Endodermal cell (in vitro differentiated cells): Measurements from ENCODE around the gene MID1. TPM values are rescaled to one million over a fixed set of nuclear protein-coding genes. Genes with fewer than 3 reads are reported as not detected.

ENCODE experiments used
- DNase-seq: peaks from one replicate; pipeline ENCODE4 v3.0.0-alpha.2; 2017
- H3K27ac ChIP-seq: 2 replicates; pipeline ENCODE4 v1.5.1; 2013; ENCODE audit warnings: mild to moderate bottlenecking, low read depth, low read length, moderate library complexity
- H3K27me3 ChIP-seq: 2 replicates; pipeline ENCODE4 v1.6.1; 2013; ENCODE audit warnings: mild to moderate bottlenecking, low read length, moderate library complexity; ENCODE audit not compliant: insufficient read depth, control insufficient read depth, poor library complexity, severe bottlenecking
- H3K36me3 ChIP-seq: 2 replicates; pipeline ENCODE4 v1.7.0; 2013; ENCODE audit warnings: mild to moderate bottlenecking, low read length, moderate library complexity; ENCODE audit not compliant: control insufficient read depth, insufficient read depth
- H3K4me1 ChIP-seq: one replicate; pipeline ENCODE4 v1.7.0; 2013; ENCODE audit warnings: low read length; ENCODE audit not compliant: control insufficient read depth, insufficient read depth
- H3K4me3 ChIP-seq: 2 replicates; pipeline ENCODE4 v1.5.1; 2013; ENCODE audit warnings: mild to moderate bottlenecking, low read length, moderate library complexity
- H3K9ac ChIP-seq: 2 replicates; pipeline ENCODE4 v1.6.1; 2013; ENCODE audit warnings: mild to moderate bottlenecking, low read length, moderate library complexity; ENCODE audit not compliant: poor library complexity, severe bottlenecking; ENCODE audit errors: extremely low read depth
- H3K9me3 ChIP-seq: 2 replicates; pipeline ENCODE4 v1.6.1; 2013; ENCODE audit warnings: mild to moderate bottlenecking, low read length, moderate library complexity; ENCODE audit not compliant: control insufficient read depth
- H3K27ac Mint-ChIP-seq: 2 replicates; pipeline ENCODE4 v1.8.0; 2020; ENCODE audit warnings: mixed read lengths
- H3K27me3 Mint-ChIP-seq: 2 replicates; pipeline ENCODE4 v1.8.0; 2021; ENCODE audit warnings: mild to moderate bottlenecking, mixed read lengths; ENCODE audit not compliant: insufficient read depth
- H3K36me3 Mint-ChIP-seq: 2 replicates; pipeline ENCODE4 v1.8.0; 2020; ENCODE audit warnings: low read depth, mixed read lengths
- H3K4me1 Mint-ChIP-seq: 2 replicates; pipeline ENCODE4 v1.8.0; 2020; ENCODE audit warnings: mixed read lengths
- H3K4me3 Mint-ChIP-seq: 2 replicates; pipeline ENCODE4 v1.8.0; 2020; ENCODE audit warnings: mild to moderate bottlenecking, moderate library complexity, mixed read lengths
- H3K9me3 Mint-ChIP-seq: 2 replicates; pipeline ENCODE4 v1.8.0; 2020; ENCODE audit warnings: mild to moderate bottlenecking, mixed read lengths
- WGBS, 2 experiments: methylation state at CpG; one replicate each; pipeline versions ENCODE4 v1.1.5 to v1.1.7; 2013; ENCODE audit warnings: missing lambda C conversion rate in 2 of 2, mixed read lengths in 1 of 2; ENCODE audit not compliant: insufficient coverage in 1 of 2, insufficient read length in 1 of 2; 5-methylcytosine and 5-hydroxymethylcytosine counted together
- total RNA-seq, 2 donors: library from RNA; stranded (reverse); fragmentation: NEBNext Ultra II Directional in 1 of 2; extraction: Animal tissue kit (Norgen Biotek cat#: 25700) in 1 of 2; gene quantifications; 2 replicates in 1 of 2; 3 replicates in 1 of 2; pipeline ENCODE4 v1.2.1, GENCODE V29; 2021
- TF ChIP-seq, protein P1 (sequence below): fragments of 200-600 bp; sonication (generic); conservative IDR thresholded peaks from 2 replicates; pipeline ENCODE4 v1.5.0; 2021; ENCODE audit warnings: antibody characterized with exemption, mild to moderate bottlenecking

MID1 gene
- total RNA-seq, 2 donors from 2014 or later, result 23.5 to 24.9 TPM

DNA sequence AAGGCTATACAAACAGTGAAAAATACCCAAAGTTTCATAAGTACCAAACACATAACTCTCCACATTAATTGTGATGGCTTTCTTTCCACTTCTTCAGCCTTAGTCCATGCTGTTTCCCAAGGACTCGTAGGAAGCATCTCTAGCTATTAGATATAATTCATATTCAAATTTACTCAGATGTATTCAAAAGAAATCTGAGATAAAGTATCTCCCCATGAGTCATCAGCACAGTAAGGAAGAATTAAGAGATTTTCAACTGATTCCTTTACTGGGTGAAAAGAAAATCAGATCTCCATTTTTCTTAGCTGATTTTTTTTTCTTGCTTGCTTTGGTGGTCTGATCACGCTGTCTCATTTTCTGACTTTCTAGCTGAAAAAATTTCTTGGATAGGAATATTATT is 71.7 kb downstream of the MID1 start:
- Mint-ChIP-seq H3K9me3 (peaks cover 44% of the 10 kb centered on the region), H3K4me3 (no peak overlapping the region), H3K36me3 (no peaks in the 10 kb centered on the region), H3K27me3 (no peaks in the 10 kb centered on the region), H3K4me1 (peaks cover 4% of the 10 kb centered on the region), H3K27ac (no peak overlapping the region)
- H3K4me1 ChIP-seq, result no peaks in the 10 kb centered on the region
- H3K27me3 ChIP-seq, result no peaks in the 10 kb centered on the region
- no peak for DNase-seq
- no peak overlapping the region for H3K4me3 ChIP-seq
- TF ChIP-seq, protein P1, sequence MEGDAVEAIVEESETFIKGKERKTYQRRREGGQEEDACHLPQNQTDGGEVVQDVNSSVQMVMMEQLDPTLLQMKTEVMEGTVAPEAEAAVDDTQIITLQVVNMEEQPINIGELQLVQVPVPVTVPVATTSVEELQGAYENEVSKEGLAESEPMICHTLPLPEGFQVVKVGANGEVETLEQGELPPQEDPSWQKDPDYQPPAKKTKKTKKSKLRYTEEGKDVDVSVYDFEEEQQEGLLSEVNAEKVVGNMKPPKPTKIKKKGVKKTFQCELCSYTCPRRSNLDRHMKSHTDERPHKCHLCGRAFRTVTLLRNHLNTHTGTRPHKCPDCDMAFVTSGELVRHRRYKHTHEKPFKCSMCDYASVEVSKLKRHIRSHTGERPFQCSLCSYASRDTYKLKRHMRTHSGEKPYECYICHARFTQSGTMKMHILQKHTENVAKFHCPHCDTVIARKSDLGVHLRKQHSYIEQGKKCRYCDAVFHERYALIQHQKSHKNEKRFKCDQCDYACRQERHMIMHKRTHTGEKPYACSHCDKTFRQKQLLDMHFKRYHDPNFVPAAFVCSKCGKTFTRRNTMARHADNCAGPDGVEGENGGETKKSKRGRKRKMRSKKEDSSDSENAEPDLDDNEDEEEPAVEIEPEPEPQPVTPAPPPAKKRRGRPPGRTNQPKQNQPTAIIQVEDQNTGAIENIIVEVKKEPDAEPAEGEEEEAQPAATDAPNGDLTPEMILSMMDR, result no peak
- 100% methylated on average over 1 of the region's 2 CpGs; no CpG with 5 or more reads in 1 of the 2 experiments for WGBS, 2 experiments
- H3K36me3 ChIP-seq, result no peaks in the 10 kb centered on the region
- H3K9me3 ChIP-seq, result no peaks in the 10 kb centered on the region
- H3K9ac ChIP-seq, result no peak overlapping the region
- no peak overlapping the region for H3K27ac ChIP-seq

DNA sequence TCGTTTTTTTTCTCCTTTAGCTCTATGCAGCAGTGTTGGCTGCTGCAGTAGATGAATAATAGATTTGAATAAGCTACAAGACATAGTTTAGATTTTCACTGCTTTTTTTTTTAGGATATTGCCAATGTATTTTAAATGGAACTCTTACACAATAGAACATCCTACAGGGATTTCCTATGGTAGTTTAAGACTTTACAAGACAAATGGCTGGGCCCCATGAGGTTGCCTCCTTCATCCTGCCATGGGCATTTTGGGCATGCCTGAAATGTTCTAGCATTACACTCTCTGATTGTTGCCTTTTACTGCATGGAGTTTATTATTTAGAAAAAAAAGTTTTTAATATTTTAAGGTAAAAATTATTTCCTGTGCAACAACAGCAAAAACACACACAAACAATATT is 74.5 kb downstream of the MID1 start:
- peaks cover 5% of the 10 kb centered on the region for H3K4me1 Mint-ChIP-seq
- WGBS, 2 experiments, result no CpG with 5 or more reads among the region's 1 CpG
- no peaks in the 10 kb centered on the region for H3K27me3 ChIP-seq
- no peak for DNase-seq
- no peaks in the 10 kb centered on the region for H3K9me3 ChIP-seq
- no peak overlapping the region for H3K27ac Mint-ChIP-seq
- H3K27me3 Mint-ChIP-seq, result no peaks in the 10 kb centered on the region
- H3K4me1 ChIP-seq, result no peaks in the 10 kb centered on the region
- no peak overlapping the region for H3K4me3 Mint-ChIP-seq
- no peak overlapping the region for H3K27ac ChIP-seq
- no peaks in the 10 kb centered on the region for H3K36me3 Mint-ChIP-seq
- TF ChIP-seq, protein P1, result no peak
- no peak overlapping the region for H3K4me3 ChIP-seq
- H3K36me3 ChIP-seq, result no peaks in the 10 kb centered on the region
- H3K9ac ChIP-seq, result no peak overlapping the region
- peaks cover 41% of the 10 kb centered on the region for H3K9me3 Mint-ChIP-seq

DNA sequence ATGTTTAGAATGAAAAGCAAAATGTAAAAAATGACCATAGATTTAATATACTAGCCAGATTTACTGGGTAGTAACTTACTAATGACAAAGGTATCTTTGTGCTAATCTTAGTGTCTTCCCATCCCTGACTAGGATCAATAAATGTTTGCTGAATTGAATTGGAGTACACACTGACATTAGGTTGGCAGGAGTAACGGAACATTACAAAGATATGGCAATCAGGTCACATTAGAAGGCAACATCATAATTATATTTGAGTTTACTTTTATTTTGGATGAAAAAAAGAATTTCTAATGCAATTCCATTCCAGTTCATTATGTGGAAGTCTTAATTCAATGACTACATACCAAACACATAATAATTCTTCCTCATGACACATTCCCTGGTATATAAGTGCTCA is 77.8 kb downstream of the MID1 start:
- DNase-seq, result no peak
- H3K27me3 ChIP-seq, result no peaks in the 10 kb centered on the region
- Mint-ChIP-seq H3K4me3 (no peak overlapping the region), H3K36me3 (no peaks in the 10 kb centered on the region), H3K4me1 (peaks cover 11% of the 10 kb centered on the region), H3K27me3 (no peaks in the 10 kb centered on the region), H3K9me3 (peaks cover 33% of the 10 kb centered on the region), H3K27ac (no peak overlapping the region)
- no peaks in the 10 kb centered on the region for H3K9me3 ChIP-seq
- no peak overlapping the region for H3K27ac ChIP-seq
- WGBS, 2 experiments, result no CpG with 5 or more reads among the region's 1 CpG
- H3K9ac ChIP-seq, result no peak overlapping the region
- TF ChIP-seq, protein P1, result no peak
- no peaks in the 10 kb centered on the region for H3K4me1 ChIP-seq
- no peak overlapping the region for H3K4me3 ChIP-seq
- no peaks in the 10 kb centered on the region for H3K36me3 ChIP-seq
